ENCODE data around the gene SACM1L. TPM values are rescaled to one million over a fixed set of nuclear protein-coding genes. Genes with fewer than 3 reads are reported as not detected.

The SACM1L gene
- total and polyA plus RNA-seq, 2 of the 8 experiments (the other 6 are each of a cell fraction or from before 2014, with no cell fraction given) = 20.1 to 61.0 TPM

DNA sequence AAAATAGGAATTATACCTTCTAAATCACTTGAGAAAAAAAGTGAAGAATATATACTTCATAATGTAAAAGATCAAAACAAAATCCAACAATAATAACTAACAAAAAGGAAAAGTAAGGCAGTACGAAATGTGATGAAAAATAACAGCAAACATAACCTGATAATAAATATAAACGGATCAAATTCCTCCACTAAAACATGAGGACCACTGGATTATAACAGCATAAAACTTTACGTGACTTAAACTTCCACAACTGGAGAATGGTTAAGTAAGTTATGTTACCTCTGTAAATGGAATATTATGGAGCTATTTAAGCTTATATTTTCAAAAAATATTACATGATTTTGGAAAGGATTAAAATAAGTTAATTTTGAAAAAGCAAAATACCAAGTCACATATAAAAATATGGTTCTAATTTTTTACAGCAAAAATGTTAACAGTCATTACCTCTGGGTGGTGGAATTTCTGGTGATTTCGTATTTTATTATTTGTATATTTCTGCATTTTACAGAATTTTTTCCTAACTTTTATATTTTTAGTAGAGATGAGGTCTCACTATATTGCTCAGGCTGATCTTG, 100.1 kb downstream of the SACM1L start:
- Histone ChIP-seq H3K27ac (ENCODE audit: low read depth, low read length) (no peak overlapping the region), H3K4me1 (replicated peaks in 1 of 4; ENCODE audit: control insufficient read depth in 3 of 4, insufficient read depth in 4 of 4, low read length in 3 of 4) (no peaks in the 10 kb centered on the region; a peak in 1 of 7 replicates), H3K4me3 (ENCODE audit: extremely low read depth in 1 of 4, insufficient read depth in 2 of 4, low read depth in 3 of 4, low read length in 4 of 4) (no peak overlapping the region), H3K79me1 (ENCODE audit: low read depth, low read length) (no peaks in the 10 kb centered on the region), H3K9ac (replicated peaks in 1 of 4; ENCODE audit: extremely low read depth in 1 of 4, low read depth in 3 of 4, low read length in 3 of 4) (no peak overlapping the region), H3K79me2 (ENCODE audit: control insufficient read depth in 1 of 2, insufficient read depth in 2 of 2, low read length in 2 of 2) (no peaks in the 10 kb centered on the region), H2BK120ac (replicated peaks; ENCODE audit: low read depth, low read length) (no peak overlapping the region), H2BK15ac (ENCODE audit: low read length) (no peak overlapping the region), H2AFZ (ENCODE audit: low read length) (no peak overlapping the region), H3K18ac (ENCODE audit: extremely low read depth, low read length) (no peak overlapping the region), H3K14ac (ENCODE audit: insufficient read length) (no peak overlapping the region), H2BK20ac (ENCODE audit: low read length) (no peak overlapping the region), H3K23ac (ENCODE audit: insufficient read length) (no peak overlapping the region), H3K27me3 (replicated peaks in 1 of 4; ENCODE audit: control insufficient read depth in 3 of 4, extremely low read depth in 1 of 4, insufficient read depth in 3 of 4, low read length in 3 of 4) (peaks cover 2 to 8% (median 5%) of the 10 kb centered on the region in 4 experiments; a peak in 5 of 7 replicates), H2BK5ac (ENCODE audit: low read depth, low read length) (no peak overlapping the region), H4K20me1 (replicated peaks in 1 of 2; ENCODE audit: control insufficient read depth in 1 of 2, insufficient read depth in 2 of 2, low read length in 2 of 2) (no peaks in the 10 kb centered on the region), H3K23me2 (ENCODE audit: low read depth, low read length) (no peaks in the 10 kb centered on the region), H2AK5ac (ENCODE audit: low read depth, low read length) (no peak overlapping the region), H3K56ac (replicated peaks; ENCODE audit: insufficient read length, low read depth, low read length) (no peak overlapping the region), H3K36me3 (ENCODE audit: control insufficient read depth in 2 of 4, insufficient read depth in 4 of 4, low read length in 3 of 4) (no peaks in the 10 kb centered on the region), H4K91ac (replicated peaks; ENCODE audit: insufficient read length, low read length) (no peak overlapping the region), H4K8ac (ENCODE audit: extremely low read depth, insufficient read depth, low read length) (no peak overlapping the region), H4K5ac (ENCODE audit: insufficient read length, low read depth, low read length) (no peak overlapping the region), H3K4me2 (ENCODE audit: insufficient read depth in 1 of 2, low read depth in 2 of 2, low read length in 2 of 2) (no peak overlapping the region), H3K9me3 (ENCODE audit: insufficient read depth in 2 of 2, low read depth in 1 of 2, low read length in 1 of 2) (0 out of 4 replicates have a peak, but pooled peaks cover 0 to 3% of the 10 kb centered on the region in 2 experiments), H3K4ac (replicated peaks; ENCODE audit: insufficient read length, low read depth, low read length) (no peak overlapping the region), H2BK12ac (ENCODE audit: low read depth, low read length) (no peak overlapping the region)
- 86% methylated on average over 4 of the region's 4 CpGs; no CpG with 5 or more reads in 1 of the 2 experiments for WGBS, 2 experiments (ENCODE audit: extremely low coverage in 1 of 2, insufficient coverage in 1 of 2, insufficient read length in 1 of 2, insufficient replicate concordance in 2 of 2, low coverage in 1 of 2, low lambda C conversion rate in 2 of 2, missing lambda C conversion rate in 1 of 2)
- ChIA-PET CTCF (ENCODE audit: partially characterized antibody) (no interaction called here), POLR2A (ENCODE audit: partially characterized antibody) (no interaction called here)
- no peak for FAIRE-seq
- no peak for DNase-seq (ENCODE audit: low read depth in 1 of 2, low spot score in 2 of 2)
- no peak for TF ChIP-seq GABPA (IDR thresholded peaks at IDR 0.05; ENCODE audit: borderline replicate concordance, insufficient read depth, low read length)
- TF ChIP-seq EZH2 (IDR thresholded peaks at IDR 0.05; ENCODE audit: low read depth, low read length, severe bottlenecking) = no peak
- TF ChIP-seq MAFK (IDR thresholded peaks at IDR 0.05; ENCODE audit: low read depth, low read length) = no peak
- no peak for TF ChIP-seq TBP (IDR thresholded peaks at IDR 0.05; ENCODE audit: low read depth, low read length)
- TF ChIP-seq KDM4A (IDR thresholded peaks at IDR 0.05; ENCODE audit: low read depth, low read length, severe bottlenecking) = no peak
- TF ChIP-seq FOSL1 (IDR thresholded peaks at IDR 0.05; ENCODE audit: insufficient read depth, low read depth, low read length) = no peak
- TF ChIP-seq KDM1A (IDR thresholded peaks at IDR 0.05; ENCODE audit: borderline replicate concordance, low read length) = no peak
- TF ChIP-seq NRF1 (IDR thresholded peaks at IDR 0.05; ENCODE audit: low read depth, low read length) = no peak
- TF ChIP-seq GTF2F1 (IDR thresholded peaks at IDR 0.05; ENCODE audit: borderline replicate concordance, low read depth, low read length) = no peak
- no peak for TF ChIP-seq SP2 (IDR thresholded peaks at IDR 0.05; ENCODE audit: low read length)
- TF ChIP-seq HDAC6 (IDR thresholded peaks at IDR 0.05; ENCODE audit: low read depth, low read length) = no peak
- no peak for TF ChIP-seq POLR2A (IDR thresholded peaks at IDR 0.05; ENCODE audit: control extremely low read depth in 1 of 2, low read depth in 2 of 2, low read length in 2 of 2)
- TF ChIP-seq, protein P1, sequence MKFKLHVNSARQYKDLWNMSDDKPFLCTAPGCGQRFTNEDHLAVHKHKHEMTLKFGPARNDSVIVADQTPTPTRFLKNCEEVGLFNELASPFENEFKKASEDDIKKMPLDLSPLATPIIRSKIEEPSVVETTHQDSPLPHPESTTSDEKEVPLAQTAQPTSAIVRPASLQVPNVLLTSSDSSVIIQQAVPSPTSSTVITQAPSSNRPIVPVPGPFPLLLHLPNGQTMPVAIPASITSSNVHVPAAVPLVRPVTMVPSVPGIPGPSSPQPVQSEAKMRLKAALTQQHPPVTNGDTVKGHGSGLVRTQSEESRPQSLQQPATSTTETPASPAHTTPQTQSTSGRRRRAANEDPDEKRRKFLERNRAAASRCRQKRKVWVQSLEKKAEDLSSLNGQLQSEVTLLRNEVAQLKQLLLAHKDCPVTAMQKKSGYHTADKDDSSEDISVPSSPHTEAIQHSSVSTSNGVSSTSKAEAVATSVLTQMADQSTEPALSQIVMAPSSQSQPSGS (IDR thresholded peaks at IDR 0.05; ENCODE audit: low read length) = no peak

All from H1 (cell line).